GM19351 (cell line): ENCODE measurements around the gene CELF2.

ENCODE experiments used
- ATAC-seq: cut with Tn5 transposase; IDR thresholded peaks from one replicate; pipeline ENCODE4 v1.9.1; 2021; ENCODE audit warnings: mild to moderate bottlenecking, moderate library complexity; ENCODE audit not compliant: unreplicated experiment

The CELF2 gene

GRCh38 chr10:11311027-11311426 lies 293.4 kb downstream of the CELF2 start:
- ATAC-seq: no peak

- no peak for ATAC-seq
These were observed 295.8 kb downstream of the CELF2 start for GRCh38 chr10:11313463-11313862.

- no peak for ATAC-seq
These were observed 300.4 kb downstream of the CELF2 start for GRCh38 chr10:11317936-11318670.

- ATAC-seq: no peak
These were observed 301.3 kb downstream of the CELF2 start for GRCh38 chr10:11318826-11319598.

GRCh38 chr10:11319990-11320602 lies 302.4 kb downstream of the CELF2 start:
- ATAC-seq: no peak

GRCh38 chr10:11320809-11321520 lies 303.3 kb downstream of the CELF2 start:
- ATAC-seq: no peak

- ATAC-seq: no peak
These were observed 305.0 kb downstream of the CELF2 start for GRCh38 chr10:11322698-11323097.

GRCh38 chr10:11324761-11325321 lies 307.2 kb downstream of the CELF2 start:
- ATAC-seq: no peak

- no peak for ATAC-seq
These were observed 308.1 kb downstream of the CELF2 start for GRCh38 chr10:11325817-11326216.

- no peak for ATAC-seq
These were observed 308.6 kb downstream of the CELF2 start for GRCh38 chr10:11326241-11326640.

- no peak for ATAC-seq
These were observed 309.4 kb downstream of the CELF2 start for GRCh38 chr10:11326913-11327616.

GRCh38 chr10:11328264-11329061 lies 310.8 kb downstream of the CELF2 start:
- ATAC-seq: no peak

- ATAC-seq: no peak
These were observed 311.5 kb downstream of the CELF2 start for GRCh38 chr10:11329062-11329673.

GRCh38 chr10:11330383-11331045 lies 312.8 kb downstream of the CELF2 start:
- no peak for ATAC-seq

GRCh38 chr10:11331046-11331577 lies 313.4 kb downstream of the CELF2 start:
- no peak for ATAC-seq

- no peak for ATAC-seq
These were observed 314.1 kb downstream of the CELF2 start for GRCh38 chr10:11331726-11332125.

GRCh38 chr10:11332846-11333245 lies 315.2 kb downstream of the CELF2 start:
- ATAC-seq: no peak

- no peak for ATAC-seq
These were observed 316.8 kb downstream of the CELF2 start for GRCh38 chr10:11334436-11334835.
